GM19463 (cell line): ENCODE data around the gene DSCAM.

Experiments
- ATAC-seq: cut with Tn5 transposase; IDR thresholded peaks from one replicate; pipeline ENCODE4 v1.9.1; 2021; ENCODE audit warnings: mild to moderate bottlenecking, moderate library complexity; ENCODE audit not compliant: unreplicated experiment

DSCAM gene

DNA sequence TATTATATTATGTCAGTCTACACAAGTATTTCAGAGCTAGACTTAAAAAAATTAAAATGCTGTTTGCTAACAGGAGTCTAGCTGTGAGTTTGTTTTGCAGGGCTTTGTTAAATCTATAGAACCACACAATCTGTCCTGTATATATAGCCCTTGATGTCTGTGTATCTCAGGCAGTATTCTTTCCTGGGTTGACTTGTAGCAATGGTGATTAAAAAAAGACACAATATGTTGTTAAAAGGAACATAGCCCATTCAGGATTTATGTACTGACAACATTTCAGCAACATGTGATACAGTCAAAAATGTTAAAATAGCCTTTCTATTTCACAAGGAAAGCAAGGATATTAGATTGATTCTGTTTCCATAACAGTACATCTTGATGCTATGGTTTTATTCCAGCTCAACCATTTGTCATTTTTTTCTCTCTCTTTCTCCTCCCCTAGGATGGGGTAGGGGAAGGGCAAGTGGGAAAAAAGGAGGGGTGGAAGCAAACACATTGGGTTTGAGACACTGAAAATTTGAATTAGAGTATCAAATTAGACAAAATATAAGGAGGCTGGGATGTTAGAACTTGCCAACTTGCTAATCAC lies 139.2 kb downstream of the DSCAM start:
- ATAC-seq = no peak

- ATAC-seq = no peak
These were observed 139.9 kb downstream of the DSCAM start for GRCh38 chr21:40706806-40707655.

DNA sequence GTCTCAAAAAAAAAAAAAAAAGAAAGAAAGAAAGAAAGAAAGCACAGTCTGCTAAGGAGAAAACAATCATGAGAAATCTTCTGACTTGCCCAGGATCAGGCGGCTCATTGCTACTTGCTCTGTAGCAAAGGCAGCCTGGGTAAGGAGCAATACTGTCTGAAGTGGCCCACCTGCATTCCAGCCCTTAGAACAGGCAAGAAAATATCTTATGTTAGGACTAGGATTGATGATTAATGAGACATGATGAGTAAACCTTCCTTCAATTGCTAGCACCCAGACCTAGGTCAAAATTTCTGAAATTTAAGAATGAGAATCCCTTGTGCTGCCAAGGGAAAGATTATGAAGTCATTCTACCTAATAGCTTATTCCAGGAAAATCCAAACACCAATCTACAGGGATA lies 140.8 kb downstream of the DSCAM start:
- no peak for ATAC-seq

- no peak for ATAC-seq
These were observed 142.8 kb downstream of the DSCAM start for GRCh38 chr21:40704141-40704540.

- no peak for ATAC-seq
These were observed 147.6 kb downstream of the DSCAM start for GRCh38 chr21:40699366-40699765.

DNA sequence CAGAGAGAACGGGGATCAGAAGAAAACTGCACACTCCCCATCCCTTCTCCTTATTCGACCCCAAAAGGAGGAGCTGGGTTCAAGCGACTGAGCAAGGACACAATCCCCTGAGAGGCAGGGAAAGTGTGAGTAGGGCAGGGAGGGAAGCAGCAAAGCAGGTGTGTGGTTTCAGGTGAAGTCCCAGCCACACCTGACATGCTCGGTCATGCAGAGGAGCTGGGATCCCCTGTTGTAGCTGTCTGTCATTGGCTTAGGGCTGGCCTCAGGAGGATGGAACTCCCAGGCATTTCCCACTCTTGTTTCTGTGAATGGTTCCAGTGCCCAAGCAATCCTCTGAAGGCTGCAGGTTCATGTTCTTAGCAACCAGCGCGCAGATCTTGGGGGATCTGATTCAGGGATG lies 150.7 kb downstream of the DSCAM start:
- no peak for ATAC-seq

- no peak for ATAC-seq
These were observed 157.1 kb downstream of the DSCAM start for GRCh38 chr21:40689840-40690360.

GRCh38 chr21:40689217-40689616 lies 157.7 kb downstream of the DSCAM start:
- no peak for ATAC-seq

- ATAC-seq = no peak
These were observed 158.7 kb downstream of the DSCAM start for GRCh38 chr21:40688106-40688864.

DNA sequence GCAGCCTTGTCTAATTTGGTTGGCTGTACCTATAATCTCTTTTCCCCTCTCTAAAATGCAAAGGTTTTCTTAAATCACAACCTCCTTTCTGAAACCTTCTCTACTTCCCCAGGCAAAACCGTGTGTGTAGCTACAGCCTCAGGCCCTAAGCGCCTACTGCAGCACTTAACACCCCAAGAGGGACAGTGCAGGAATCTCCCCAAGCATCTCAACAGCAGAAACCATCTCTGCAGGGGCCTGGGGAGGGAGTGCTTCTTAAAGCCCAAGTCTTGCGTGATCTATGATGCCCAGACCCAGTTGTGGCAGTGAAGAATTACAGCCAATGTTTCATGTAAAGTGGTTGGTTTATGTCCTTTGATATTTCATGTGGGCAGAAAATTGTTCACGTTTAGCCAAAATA lies 159.3 kb downstream of the DSCAM start:
- no peak for ATAC-seq

DNA sequence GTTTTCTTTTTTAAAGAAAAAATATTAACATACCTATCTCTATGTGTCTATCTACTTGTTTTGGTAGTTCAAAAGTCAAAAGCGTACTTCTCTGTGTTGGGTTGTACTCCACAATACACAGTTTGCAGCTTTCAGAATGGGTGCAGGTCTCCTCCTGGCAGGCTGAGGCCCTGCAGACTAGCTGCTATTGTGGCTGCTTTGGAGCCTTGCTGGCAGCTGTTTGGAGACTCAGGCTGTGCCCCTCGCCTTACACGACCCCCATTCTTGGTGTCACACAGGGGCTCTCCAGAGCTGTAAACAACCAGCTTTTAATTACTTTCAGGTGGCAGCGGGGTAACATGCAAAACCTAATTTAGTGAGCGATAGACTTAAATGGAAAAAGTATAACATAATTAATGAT lies 160.4 kb downstream of the DSCAM start:
- no peak for ATAC-seq

- ATAC-seq = no peak
These were observed 161.8 kb downstream of the DSCAM start for GRCh38 chr21:40685141-40685540.

- no peak for ATAC-seq
These were observed 162.2 kb downstream of the DSCAM start for GRCh38 chr21:40684726-40685125.

DNA sequence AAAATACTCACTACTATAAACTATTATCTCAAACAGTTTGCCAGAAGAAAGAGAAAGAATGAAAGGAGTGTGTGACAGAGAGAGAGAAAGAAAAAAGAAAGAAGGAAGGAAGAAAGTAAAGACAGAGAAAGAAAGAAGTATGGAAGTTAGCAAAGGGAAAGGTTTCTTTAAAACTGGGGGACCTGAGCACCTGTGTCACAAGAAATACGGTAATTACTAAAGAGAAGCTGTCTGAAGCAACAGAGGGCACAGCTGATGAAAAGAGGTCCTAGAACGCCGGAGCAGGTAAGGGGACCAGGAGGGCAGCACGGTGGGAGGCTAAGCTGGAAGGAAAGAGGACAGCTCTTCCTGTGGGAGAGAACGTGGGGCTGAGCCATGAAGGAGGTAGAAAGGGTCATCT lies 163.6 kb downstream of the DSCAM start:
- ATAC-seq = no peak

DNA sequence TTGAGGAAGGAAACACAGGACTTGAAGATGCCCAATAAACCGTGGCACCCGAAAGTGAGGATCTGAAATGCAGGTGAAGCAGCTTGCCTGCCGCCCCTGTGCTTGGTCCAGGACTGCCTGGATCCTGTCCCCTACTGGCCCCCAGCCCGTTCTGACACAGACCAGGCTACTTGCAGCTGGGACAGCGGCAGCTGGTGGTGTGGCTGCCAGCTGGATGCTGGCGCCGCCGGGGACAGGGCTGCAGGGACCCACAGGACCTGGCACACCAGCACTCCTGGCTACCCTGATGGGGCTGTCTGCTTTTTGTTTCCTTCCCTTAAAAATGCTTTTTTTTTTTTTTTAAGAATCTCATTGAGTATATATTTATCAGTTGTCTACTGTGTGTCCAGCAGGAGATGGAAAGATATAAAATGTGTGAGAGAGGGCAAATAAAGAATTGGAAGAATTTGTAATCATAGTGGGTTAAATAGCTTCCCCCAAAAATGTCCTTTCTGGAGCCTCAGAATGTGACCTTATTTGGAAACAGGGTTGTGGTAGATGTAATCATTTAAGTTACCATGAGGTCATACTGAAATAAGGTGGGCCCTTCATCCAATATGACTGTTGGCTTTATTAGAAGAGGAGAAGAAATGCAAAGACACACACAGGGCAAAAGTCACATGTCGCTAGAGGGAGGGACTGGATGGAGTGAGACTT lies 165.6 kb downstream of the DSCAM start:
- ATAC-seq = no peak

DNA sequence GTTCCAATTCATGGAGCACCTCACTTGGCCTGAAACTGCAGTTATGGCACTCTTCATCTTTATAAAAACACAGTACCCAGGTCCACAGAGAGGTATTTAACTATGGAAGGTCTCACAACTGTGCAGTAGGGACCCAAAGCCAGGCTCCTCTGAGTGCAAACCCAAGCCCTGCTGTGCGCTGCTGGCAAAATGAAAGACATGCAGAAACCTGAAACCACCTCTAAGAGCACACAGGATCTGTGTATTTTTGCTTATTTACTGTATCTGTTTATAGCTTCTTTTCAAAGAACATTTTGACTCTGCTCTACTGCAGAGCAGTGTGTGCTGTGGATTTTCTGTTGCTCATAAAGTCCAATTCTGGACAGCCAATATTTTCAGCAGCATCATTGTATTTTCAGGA lies 166.6 kb downstream of the DSCAM start:
- no peak for ATAC-seq

DNA sequence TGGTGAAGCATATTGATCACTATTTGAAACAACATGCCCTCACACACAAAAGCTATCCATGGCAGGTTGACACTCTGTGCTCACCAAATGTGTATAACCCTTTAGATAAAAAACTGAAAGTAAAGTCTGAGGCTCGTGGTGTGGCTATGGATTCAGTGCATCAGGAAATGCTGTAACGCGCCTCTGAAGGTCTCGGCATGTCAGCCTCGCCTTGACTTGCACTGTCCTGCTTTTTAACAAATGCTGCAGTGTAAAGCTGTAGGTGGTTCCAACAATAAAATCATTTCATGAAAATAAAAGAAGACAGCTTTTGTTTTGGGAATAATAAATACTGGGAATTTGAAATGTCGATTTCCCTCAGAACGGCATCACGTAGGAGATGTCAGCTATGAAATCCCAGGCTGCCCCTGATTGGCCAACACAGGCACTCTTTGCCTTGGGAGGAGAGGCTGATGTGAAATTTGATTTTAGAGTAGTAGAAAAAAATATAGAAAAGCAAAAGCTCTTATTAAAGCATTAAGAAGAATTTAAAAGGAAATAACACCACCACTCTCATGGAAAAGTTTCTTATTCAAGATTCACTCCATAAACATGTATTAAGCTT lies 168.2 kb downstream of the DSCAM start:
- no peak for ATAC-seq

- no peak for ATAC-seq
These were observed 171.9 kb downstream of the DSCAM start for GRCh38 chr21:40675017-40675416.

GRCh38 chr21:40672602-40673001 lies 174.4 kb downstream of the DSCAM start:
- no peak for ATAC-seq

GRCh38 chr21:40671716-40672115 lies 175.2 kb downstream of the DSCAM start:
- no peak for ATAC-seq
